Fibroblast of gingiva (primary cell): ENCODE measurements around the gene TPK1.

Source experiments
- DNase-seq: peaks from one replicate; pipeline ENCODE4 v3.0.0-alpha.2; 2011; ENCODE audit warnings: low read depth

The TPK1 gene

GRCh38 chr7:144528536-144529045 is 307.3 kb downstream of the TPK1 start:
- DNase-seq, result no peak

GRCh38 chr7:144527051-144527471 is 308.8 kb downstream of the TPK1 start:
- DNase-seq, result no peak

GRCh38 chr7:144525956-144526355 is 309.9 kb downstream of the TPK1 start:
- DNase-seq, result no peak

- no peak for DNase-seq
Measured at GRCh38 chr7:144524271-144524670, 311.6 kb downstream of the TPK1 start.

GRCh38 chr7:144523621-144524020 is 312.2 kb downstream of the TPK1 start:
- DNase-seq, result no peak

- DNase-seq, result no peak
Measured at GRCh38 chr7:144519925-144520324, 315.9 kb downstream of the TPK1 start.

- DNase-seq, result no peak
Measured at GRCh38 chr7:144518360-144518759, 317.5 kb downstream of the TPK1 start.

GRCh38 chr7:144517749-144518148 is 318.1 kb downstream of the TPK1 start:
- no peak for DNase-seq

- DNase-seq, result no peak
Measured at GRCh38 chr7:144516729-144517525, 318.9 kb downstream of the TPK1 start.

- DNase-seq, result no peak
Measured at GRCh38 chr7:144513334-144513733, 322.5 kb downstream of the TPK1 start.

GRCh38 chr7:144510621-144511020 is 325.2 kb downstream of the TPK1 start:
- no peak for DNase-seq

GRCh38 chr7:144508702-144509101 is 327.2 kb downstream of the TPK1 start:
- no peak for DNase-seq

GRCh38 chr7:144503215-144503614 is 332.6 kb downstream of the TPK1 start:
- DNase-seq, result no peak

- DNase-seq, result no peak
Measured at GRCh38 chr7:144500225-144500624, 335.6 kb downstream of the TPK1 start.

- no peak for DNase-seq
Measured at GRCh38 chr7:144497282-144497681, 338.6 kb downstream of the TPK1 start.

GRCh38 chr7:144494355-144494754 is 341.5 kb downstream of the TPK1 start:
- DNase-seq, result no peak

- no peak for DNase-seq
Measured at GRCh38 chr7:144489504-144489903, 346.3 kb downstream of the TPK1 start.

GRCh38 chr7:144488977-144489376 is 346.9 kb downstream of the TPK1 start:
- DNase-seq, result no peak

- DNase-seq, result no peak
Measured at GRCh38 chr7:144487901-144488300, 348.0 kb downstream of the TPK1 start.

GRCh38 chr7:144484445-144484844 is 351.4 kb downstream of the TPK1 start:
- DNase-seq, result no peak

- DNase-seq, result no peak
Measured at GRCh38 chr7:144483189-144483588, 352.7 kb downstream of the TPK1 start.

- no peak for DNase-seq
Measured at GRCh38 chr7:144481833-144482232, 354.0 kb downstream of the TPK1 start.

GRCh38 chr7:144477348-144477747 is 358.5 kb downstream of the TPK1 start:
- DNase-seq, result no peak
